Neuronal stem cell (in vitro differentiated cells): ENCODE results near the gene PHC2.

ENCODE experiments used
- DNase-seq: peaks from one replicate; pipeline ENCODE4 v3.0.0-alpha.2; 2013; ENCODE audit warnings: low spot score
- H2AFZ ChIP-seq: one replicate; pipeline ENCODE4 v1.6.1; 2013; ENCODE audit warnings: mild to moderate bottlenecking, low read length, inconsistent platforms
- H2AK5ac ChIP-seq: 2 replicates; pipeline ENCODE4 v1.6.1; 2013; ENCODE audit warnings: low read depth, mild to moderate bottlenecking, inconsistent platforms, low read length, moderate library complexity, mixed read lengths
- H2BK120ac ChIP-seq: 2 replicates; pipeline ENCODE4 v1.6.1; 2013; ENCODE audit warnings: low read depth, mild to moderate bottlenecking, inconsistent platforms, low read length, moderate library complexity, mixed read lengths
- H2BK12ac ChIP-seq: one replicate; pipeline ENCODE4 v1.6.1; 2013; ENCODE audit warnings: low read length, inconsistent platforms
- H2BK15ac ChIP-seq: 2 replicates; pipeline ENCODE4 v1.6.1; 2013; ENCODE audit warnings: mild to moderate bottlenecking, low read length, inconsistent platforms, mixed read lengths
- H2BK5ac ChIP-seq: one replicate; pipeline ENCODE4 v1.6.1; 2013; ENCODE audit warnings: inconsistent platforms, mild to moderate bottlenecking, low read length, moderate library complexity
- H3K14ac ChIP-seq: one replicate; pipeline ENCODE4 v1.6.1; 2013; ENCODE audit warnings: low read length, inconsistent platforms
- H3K18ac ChIP-seq: 2 replicates; pipeline ENCODE4 v1.6.1; 2013; ENCODE audit warnings: low read length, inconsistent platforms
- H3K23ac ChIP-seq: 2 replicates; pipeline ENCODE4 v1.6.1; 2013; ENCODE audit warnings: low read depth, mild to moderate bottlenecking, mixed read lengths, low read length, inconsistent platforms; ENCODE audit not compliant: poor library complexity
- H3K27ac ChIP-seq: replicated peaks from 3 replicates; pipeline ENCODE4 v1.5.1; 2013; ENCODE audit warnings: low read length, inconsistent platforms
- H3K27me3 ChIP-seq, 3 experiments: 2 replicates each; pipeline ENCODE4 v1.6.1; 2013; ENCODE audit warnings: low read length in 3 of 3, mild to moderate bottlenecking in 2 of 3, inconsistent platforms in 1 of 3, low read depth in 1 of 3, mixed read lengths in 1 of 3, moderate library complexity in 1 of 3; ENCODE audit not compliant: control insufficient read depth in 3 of 3, insufficient read depth in 3 of 3
- H3K36me3 ChIP-seq, 2 donors: replicated peaks in 1 of 2; 2 replicates each; pipeline ENCODE4 v1.6.1; 2013; ENCODE audit warnings: low read length in 2 of 2; ENCODE audit not compliant: control insufficient read depth in 2 of 2, insufficient read depth in 2 of 2
- H3K4ac ChIP-seq: 2 replicates; pipeline ENCODE4 v1.6.1; 2013; ENCODE audit warnings: inconsistent platforms, mild to moderate bottlenecking, low read length, moderate library complexity
- H3K4me1 ChIP-seq, 2 donors: 1 replicate in 1 of 2; 2 replicates in 1 of 2; pipeline ENCODE4 v1.6.1; 2013; ENCODE audit warnings: low read length in 2 of 2, low read depth in 1 of 2; ENCODE audit not compliant: control insufficient read depth in 2 of 2, insufficient read depth in 1 of 2
- H3K4me2 ChIP-seq: one replicate; pipeline ENCODE4 v1.6.1; 2013; ENCODE audit warnings: mild to moderate bottlenecking, low read length, inconsistent platforms; ENCODE audit not compliant: insufficient read depth, poor library complexity, severe bottlenecking
- H3K4me3 ChIP-seq, 2 donors: 2 replicates each; pipeline ENCODE4 v1.5.1; 2013; ENCODE audit warnings: low read length in 2 of 2, mild to moderate bottlenecking in 2 of 2, inconsistent platforms in 1 of 2, moderate library complexity in 1 of 2
- H3K79me1 ChIP-seq: one replicate; pipeline ENCODE4 v1.6.1; 2013; ENCODE audit warnings: low read depth, mild to moderate bottlenecking, inconsistent platforms, low read length, moderate library complexity
- H3K9ac ChIP-seq: one replicate; pipeline ENCODE4 v1.6.1; 2013; ENCODE audit warnings: mild to moderate bottlenecking, low read depth, low read length, inconsistent platforms; ENCODE audit not compliant: poor library complexity
- H3K9me3 ChIP-seq, 2 donors: replicated peaks in 1 of 2; 2 replicates each; pipeline versions ENCODE3 to v1.6.1; 2013; ENCODE audit warnings: low read length in 2 of 2, mild to moderate bottlenecking in 2 of 2, inconsistent platforms in 1 of 2, low read depth in 1 of 2, mixed read lengths in 1 of 2, moderate library complexity in 1 of 2; ENCODE audit not compliant: control insufficient read depth in 2 of 2, insufficient read depth in 1 of 2
- H4K8ac ChIP-seq: one replicate; pipeline ENCODE4 v1.6.1; 2013; ENCODE audit warnings: low read depth, mild to moderate bottlenecking, inconsistent platforms, low read length, moderate library complexity
- H4K91ac ChIP-seq: one replicate; pipeline ENCODE4 v1.6.1; 2013; ENCODE audit warnings: low read length, low read depth, mild to moderate bottlenecking, inconsistent platforms; ENCODE audit not compliant: poor library complexity
- WGBS, 2 donors: extraction: QIAGEN DNeasy Blood & Tissue Kit; methylation state at CpG; one replicate each; pipeline ENCODE4 v1.1.7; 2013; ENCODE audit warnings: missing lambda C conversion rate in 2 of 2, mixed read lengths in 1 of 2; ENCODE audit not compliant: insufficient read length in 2 of 2, insufficient replicate concordance in 1 of 2; ENCODE audit errors: extremely low coverage in 2 of 2; 5-methylcytosine and 5-hydroxymethylcytosine counted together

PHC2 gene

DNA sequence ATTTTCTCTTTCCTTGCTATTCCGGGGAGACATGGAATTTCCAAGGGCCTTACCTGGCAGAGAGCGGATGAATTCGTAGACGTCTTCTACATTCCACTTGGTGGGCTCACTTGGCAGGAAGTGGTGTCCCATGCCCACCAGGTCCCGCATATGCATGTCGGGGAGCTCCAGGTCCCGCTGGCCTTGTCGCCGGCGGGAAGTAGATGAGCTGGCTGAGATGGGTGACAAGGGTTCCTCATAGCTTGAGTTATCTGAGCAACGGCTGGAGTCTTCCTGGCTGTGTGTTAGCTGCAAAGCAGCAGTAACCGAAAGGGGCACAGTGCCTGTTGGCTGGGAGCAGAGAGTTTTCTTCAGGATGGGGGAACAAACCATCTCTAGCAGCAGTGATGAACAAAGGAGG lies 102.1 kb downstream of the PHC2 start:
- Histone ChIP-seq H3K36me3 (peaks cover 86 to 100% of the 10 kb centered on the region in 2 donors), H3K4me3 (no peak overlapping the region), H3K4me2 (no peak overlapping the region), H3K27ac (no peak overlapping the region), H2BK120ac (no peak overlapping the region), H2AFZ (no peak overlapping the region), H2BK5ac (no peak overlapping the region), H3K27me3 (no peaks in the 10 kb centered on the region), H3K4me1 (peaks cover 0 to 2% of the 10 kb centered on the region in 2 donors), H3K79me1 (peaks cover 11% of the 10 kb centered on the region), H2AK5ac (no peak overlapping the region), H2BK15ac (no peak overlapping the region), H3K23ac (no peak overlapping the region), H3K9ac (no peak overlapping the region), H4K8ac (no peak overlapping the region), H4K91ac (no peak overlapping the region), H3K9me3 (no peaks in the 10 kb centered on the region), H3K18ac (no peak overlapping the region), H2BK12ac (no peak overlapping the region), H3K4ac (no peak overlapping the region), H3K14ac (no peak overlapping the region)
- no CpG with 5 or more reads among the region's 12 CpGs for WGBS, 2 donors
- no peak for DNase-seq

GRCh38 chr1:33327587-33328325 lies 103.1 kb downstream of the PHC2 start:
- H3K4ac ChIP-seq = no peak overlapping the region
- peaks cover 85 to 100% of the 10 kb centered on the region in 2 donors for H3K36me3 ChIP-seq
- no peak for DNase-seq

GRCh38 chr1:33326785-33327184 lies 104.1 kb downstream of the PHC2 start:
- Histone ChIP-seq H3K23ac (no peak overlapping the region), H2BK120ac (no peak overlapping the region), H4K8ac (no peak overlapping the region), H2BK12ac (no peak overlapping the region), H3K4me3 (no peak overlapping the region), H3K18ac (no peak overlapping the region), H3K9ac (no peak overlapping the region), H4K91ac (no peak overlapping the region), H2BK15ac (no peak overlapping the region), H3K4me1 (no peaks in the 10 kb centered on the region), H3K9me3 (no peaks in the 10 kb centered on the region), H3K4me2 (no peak overlapping the region), H2BK5ac (no peak overlapping the region), H2AFZ (no peak overlapping the region), H3K27me3 (no peaks in the 10 kb centered on the region), H3K14ac (no peak overlapping the region), H3K27ac (no peak overlapping the region), H2AK5ac (no peak overlapping the region), H3K36me3 (peaks cover 77 to 98% of the 10 kb centered on the region in 2 donors), H3K4ac (no peak overlapping the region), H3K79me1 (peaks cover 5% of the 10 kb centered on the region)
- no peak for DNase-seq
- no CpG with 5 or more reads among the region's 9 CpGs for WGBS, 2 donors

More at GRCh38 chr1:33327587-33328325, 103.1 kb downstream of the PHC2 start:
- Histone ChIP-seq H3K4me3 (no peak overlapping the region), H3K14ac (no peak overlapping the region), H4K91ac (no peak overlapping the region), H2AFZ (no peak overlapping the region), H2AK5ac (no peak overlapping the region), H3K23ac (no peak overlapping the region), H2BK12ac (no peak overlapping the region), H2BK5ac (no peak overlapping the region), H3K27me3 (no peaks in the 10 kb centered on the region), H2BK15ac (no peak overlapping the region), H2BK120ac (no peak overlapping the region), H3K4me1 (no peaks in the 10 kb centered on the region), H3K4me2 (no peak overlapping the region), H3K27ac (no peak overlapping the region), H3K9me3 (no peaks in the 10 kb centered on the region), H4K8ac (no peak overlapping the region), H3K9ac (no peak overlapping the region), H3K18ac (no peak overlapping the region), H3K79me1 (peaks cover 7% of the 10 kb centered on the region)
- WGBS, 2 donors = no CpG with 5 or more reads among the region's 9 CpGs

- Histone ChIP-seq H3K27ac (no peak overlapping the region), H2AFZ (no peak overlapping the region)
Measured at GRCh38 chr1:33324677-33325575, 106.0 kb downstream of the PHC2 start.

More at GRCh38 chr1:33324677-33325575, 106.0 kb downstream of the PHC2 start:
- Histone ChIP-seq H3K9me3 (no peaks in the 10 kb centered on the region), H4K91ac (no peak overlapping the region), H3K9ac (no peak overlapping the region), H3K79me1 (peaks cover 5% of the 10 kb centered on the region), H3K14ac (no peak overlapping the region), H2BK5ac (no peak overlapping the region), H2BK15ac (no peak overlapping the region), H3K23ac (no peak overlapping the region), H3K27me3 (no peaks in the 10 kb centered on the region), H2BK12ac (no peak overlapping the region), H3K4me3 (no peak overlapping the region), H4K8ac (no peak overlapping the region), H3K4ac (no peak overlapping the region), H2BK120ac (no peak overlapping the region), H3K36me3 (peaks cover 61 to 86% of the 10 kb centered on the region in 2 donors), H2AK5ac (no peak overlapping the region), H3K4me1 (peaks cover 0 to under 1% of the 10 kb centered on the region in 2 donors), H3K4me2 (no peak overlapping the region), H3K18ac (no peak overlapping the region)
- no CpG with 5 or more reads among the region's 22 CpGs for WGBS, 2 donors
- DNase-seq = no peak
